GM12865 (cell line): Measurements from ENCODE around the gene DNAH14.

ENCODE experiments used
- DNase-seq: peaks from one replicate; pipeline ENCODE4 v3.0.0; 2010; ENCODE audit warnings: low read depth
- H3K4me3 ChIP-seq: 2 replicates; pipeline ENCODE4 v1.5.1; 2011; ENCODE audit warnings: mild to moderate bottlenecking, low read depth, low read length, control low read depth
- TF ChIP-seq, protein P1 (sequence below): IDR thresholded peaks from 2 replicates; pipeline ENCODE4 v1.5.1; 2011; ENCODE audit warnings: low read length, control low read depth, low read depth, inconsistent platforms; ENCODE audit not compliant: insufficient read depth; ENCODE audit errors: missing control alignments

The DNAH14 gene

DNA sequence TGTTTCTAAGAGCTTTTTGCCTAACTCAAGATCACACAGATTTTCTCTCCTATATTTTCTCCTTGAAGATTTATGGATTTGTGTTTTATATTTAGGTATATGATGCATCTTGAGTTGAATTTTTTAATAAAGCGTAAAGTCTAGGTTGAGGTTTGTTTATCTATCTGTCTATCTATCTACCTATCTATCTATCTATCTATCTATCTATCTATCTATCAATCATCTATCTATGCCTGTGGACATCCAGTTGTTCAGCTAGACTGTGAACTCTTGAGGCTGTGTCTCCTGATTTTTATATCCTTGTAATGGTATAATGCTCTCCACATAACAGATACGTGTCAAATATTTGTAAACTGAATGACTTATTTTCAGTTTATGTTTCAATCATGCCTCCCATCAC is 120.1 kb downstream of the DNAH14 start:
- no peak for DNase-seq
- H3K4me3 ChIP-seq, result no peak overlapping the region
- TF ChIP-seq, protein P1, sequence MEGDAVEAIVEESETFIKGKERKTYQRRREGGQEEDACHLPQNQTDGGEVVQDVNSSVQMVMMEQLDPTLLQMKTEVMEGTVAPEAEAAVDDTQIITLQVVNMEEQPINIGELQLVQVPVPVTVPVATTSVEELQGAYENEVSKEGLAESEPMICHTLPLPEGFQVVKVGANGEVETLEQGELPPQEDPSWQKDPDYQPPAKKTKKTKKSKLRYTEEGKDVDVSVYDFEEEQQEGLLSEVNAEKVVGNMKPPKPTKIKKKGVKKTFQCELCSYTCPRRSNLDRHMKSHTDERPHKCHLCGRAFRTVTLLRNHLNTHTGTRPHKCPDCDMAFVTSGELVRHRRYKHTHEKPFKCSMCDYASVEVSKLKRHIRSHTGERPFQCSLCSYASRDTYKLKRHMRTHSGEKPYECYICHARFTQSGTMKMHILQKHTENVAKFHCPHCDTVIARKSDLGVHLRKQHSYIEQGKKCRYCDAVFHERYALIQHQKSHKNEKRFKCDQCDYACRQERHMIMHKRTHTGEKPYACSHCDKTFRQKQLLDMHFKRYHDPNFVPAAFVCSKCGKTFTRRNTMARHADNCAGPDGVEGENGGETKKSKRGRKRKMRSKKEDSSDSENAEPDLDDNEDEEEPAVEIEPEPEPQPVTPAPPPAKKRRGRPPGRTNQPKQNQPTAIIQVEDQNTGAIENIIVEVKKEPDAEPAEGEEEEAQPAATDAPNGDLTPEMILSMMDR, result no peak

DNA sequence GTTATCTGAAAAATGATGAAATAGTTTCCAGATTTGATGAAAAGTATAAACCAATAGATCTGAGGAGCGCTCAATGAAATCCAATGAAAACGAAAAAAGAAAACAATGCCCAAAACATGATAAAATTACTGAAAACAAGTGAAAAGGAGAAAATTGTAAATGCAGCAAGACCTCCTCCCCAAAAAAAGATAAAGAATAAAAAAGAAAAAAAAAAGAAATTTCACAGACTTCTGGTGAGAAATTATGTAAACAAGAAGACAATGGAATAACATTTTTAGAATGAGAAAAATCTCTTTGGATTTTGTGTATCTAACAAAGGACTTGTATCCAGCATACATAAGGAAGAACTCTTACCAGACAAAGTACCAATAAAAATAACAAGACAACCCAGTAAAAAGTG is 134.2 kb downstream of the DNAH14 start:
- no peak overlapping the region for H3K4me3 ChIP-seq
- no peak for DNase-seq
- TF ChIP-seq, protein P1, result no peak

DNA sequence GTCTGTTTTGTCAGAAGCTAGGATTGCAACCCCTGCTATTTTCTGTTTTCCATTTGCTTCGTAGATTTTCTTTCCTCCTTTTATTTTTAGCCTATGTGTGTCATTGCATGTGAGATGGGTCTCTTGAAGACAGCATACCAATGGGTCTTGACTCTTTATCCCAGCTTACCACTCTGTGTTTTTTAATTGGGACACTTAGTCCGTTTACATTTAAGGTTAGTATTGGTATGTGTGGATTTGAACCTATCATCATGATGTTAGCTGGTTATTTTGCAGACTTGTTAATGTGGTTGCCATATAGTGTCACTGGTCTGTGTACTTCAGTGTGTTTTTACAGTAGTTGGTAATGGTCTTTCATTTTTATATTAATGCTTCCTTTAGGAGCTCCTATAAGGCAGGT is 141.5 kb downstream of the DNAH14 start:
- TF ChIP-seq, protein P1, result no peak
- no peak for DNase-seq
- no peak overlapping the region for H3K4me3 ChIP-seq

DNA sequence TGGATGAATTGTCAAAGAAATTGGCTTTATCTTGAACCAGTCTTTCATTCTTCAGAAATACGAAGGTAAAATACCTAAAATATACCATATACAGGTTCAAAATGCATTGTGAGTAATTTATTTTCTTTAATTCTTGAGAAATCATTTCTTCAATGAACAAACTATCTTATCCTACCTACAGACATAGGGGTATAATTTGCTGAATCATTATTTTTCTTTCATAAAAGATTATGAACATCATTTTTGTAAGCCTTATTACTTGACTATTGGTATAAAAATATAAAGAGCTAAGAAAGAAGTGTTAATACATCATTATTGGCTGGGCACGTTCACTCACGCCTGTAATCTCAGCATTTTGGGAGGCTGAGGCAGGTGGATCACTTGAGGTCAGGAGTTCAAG is 167.7 kb downstream of the DNAH14 start:
- H3K4me3 ChIP-seq, result no peak overlapping the region
- TF ChIP-seq, protein P1, result no peak
- no peak for DNase-seq

DNA sequence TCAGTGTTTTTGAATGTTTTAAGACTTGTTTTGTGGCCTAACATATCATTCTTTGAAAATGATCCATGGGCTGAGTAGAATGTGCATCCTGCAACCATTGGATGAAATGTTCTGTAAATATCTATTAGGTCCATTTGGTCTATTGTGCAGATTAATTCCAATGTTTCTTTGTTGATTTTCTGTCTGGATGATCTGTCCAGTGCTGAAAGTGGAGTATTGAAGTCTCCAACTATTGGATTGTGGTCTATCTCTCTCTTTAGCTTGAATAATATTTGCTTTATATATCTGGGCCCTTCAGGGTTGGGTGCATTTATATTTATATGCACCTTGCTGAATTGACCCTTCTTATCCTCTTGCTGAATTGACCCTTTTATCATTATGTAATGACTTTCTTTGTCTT is 181.5 kb downstream of the DNAH14 start:
- TF ChIP-seq, protein P1, result no peak
- DNase-seq, result no peak
- H3K4me3 ChIP-seq, result no peak overlapping the region

DNA sequence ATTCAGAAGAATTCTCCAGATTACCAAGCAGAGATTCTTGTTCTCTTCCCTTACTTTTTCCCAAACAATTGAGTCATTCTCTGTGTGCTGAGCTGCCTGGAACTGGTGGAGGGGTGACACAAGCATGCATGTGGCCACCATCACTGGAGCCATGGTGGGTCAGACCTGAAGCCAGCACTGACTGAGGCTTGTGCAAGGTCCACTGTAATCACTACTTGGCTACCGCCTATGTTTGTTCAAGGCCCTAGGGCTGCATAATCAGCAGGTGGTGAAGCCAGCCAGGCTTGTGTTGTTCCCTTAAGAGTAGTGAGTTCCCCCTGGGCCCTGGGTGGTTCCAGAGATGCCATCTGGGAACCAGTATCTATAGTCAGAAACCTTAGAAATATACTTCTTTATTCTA is 183.8 kb downstream of the DNAH14 start:
- no peak for DNase-seq

More for the DNA sequence above, 183.8 kb downstream of the DNAH14 start:
- no peak overlapping the region for H3K4me3 ChIP-seq
- TF ChIP-seq, protein P1, result no peak
